HUES48 (cell line): Measurements from ENCODE around the gene IL36RN.

Experiments
- H3K27ac ChIP-seq: one replicate; pipeline ENCODE4 v1.7.0; 2013; ENCODE audit warnings: low read depth, low read length, inconsistent platforms
- H3K27me3 ChIP-seq: 2 replicates; pipeline ENCODE4 v1.6.1; 2013; ENCODE audit warnings: mild to moderate bottlenecking, low read length; ENCODE audit not compliant: control insufficient read depth, insufficient read depth
- H3K36me3 ChIP-seq: 2 replicates; pipeline ENCODE4 v1.6.1; 2013; ENCODE audit warnings: low read length; ENCODE audit not compliant: control insufficient read depth, insufficient read depth
- H3K4me1 ChIP-seq: 2 replicates; pipeline ENCODE4 v1.6.1; 2013; ENCODE audit warnings: mild to moderate bottlenecking, low read length; ENCODE audit not compliant: control insufficient read depth, insufficient read depth
- H3K4me3 ChIP-seq: 2 replicates; pipeline ENCODE4 v1.5.1; 2013; ENCODE audit warnings: mild to moderate bottlenecking, low read depth, low read length
- H3K9ac ChIP-seq: 2 replicates; pipeline ENCODE4 v1.6.1; 2013; ENCODE audit warnings: mild to moderate bottlenecking, low read depth, low read length, moderate library complexity
- H3K9me3 ChIP-seq: 2 replicates; pipeline ENCODE4 v1.6.1; 2013; ENCODE audit warnings: low read length; ENCODE audit not compliant: control insufficient read depth, insufficient read depth

The IL36RN gene

GRCh38 chr2:113102133-113102532, 43.1 kb downstream of the IL36RN start:
- H3K36me3 ChIP-seq, result no peaks in the 10 kb centered on the region
- no peaks in the 10 kb centered on the region for H3K27me3 ChIP-seq
- no peaks in the 10 kb centered on the region for H3K4me1 ChIP-seq
- H3K27ac ChIP-seq, result no peak overlapping the region
- peaks cover 15% of the 10 kb centered on the region for H3K9me3 ChIP-seq
- H3K9ac ChIP-seq, result no peak overlapping the region
- H3K4me3 ChIP-seq, result no peak overlapping the region

GRCh38 chr2:113103277-113103676, 44.3 kb downstream of the IL36RN start:
- Histone ChIP-seq H3K27me3 (no peaks in the 10 kb centered on the region), H3K4me1 (no peaks in the 10 kb centered on the region)

GRCh38 chr2:113104054-113104611, 45.1 kb downstream of the IL36RN start:
- H3K9ac ChIP-seq, result no peak overlapping the region
- H3K36me3 ChIP-seq, result no peaks in the 10 kb centered on the region
- no peaks in the 10 kb centered on the region for H3K27me3 ChIP-seq
- peaks cover 4% of the 10 kb centered on the region for H3K9me3 ChIP-seq
- no peak overlapping the region for H3K27ac ChIP-seq
- no peak overlapping the region for H3K4me3 ChIP-seq
- no peaks in the 10 kb centered on the region for H3K4me1 ChIP-seq

More at GRCh38 chr2:113103277-113103676, 44.3 kb downstream of the IL36RN start:
- Histone ChIP-seq H3K27ac (no peak overlapping the region), H3K9ac (no peak overlapping the region), H3K4me3 (no peak overlapping the region), H3K9me3 (peaks cover 7% of the 10 kb centered on the region), H3K36me3 (no peaks in the 10 kb centered on the region)

GRCh38 chr2:113105047-113105785, 46.2 kb downstream of the IL36RN start:
- Histone ChIP-seq H3K27ac (no peak overlapping the region), H3K4me3 (no peak overlapping the region), H3K4me1 (no peaks in the 10 kb centered on the region), H3K9me3 (no peaks in the 10 kb centered on the region), H3K27me3 (no peaks in the 10 kb centered on the region), H3K9ac (no peak overlapping the region), H3K36me3 (no peaks in the 10 kb centered on the region)

GRCh38 chr2:113111121-113111520, 52.1 kb downstream of the IL36RN start:
- Histone ChIP-seq H3K27ac (no peak overlapping the region), H3K9ac (no peak overlapping the region), H3K27me3 (no peaks in the 10 kb centered on the region), H3K36me3 (no peaks in the 10 kb centered on the region), H3K4me3 (no peak overlapping the region), H3K4me1 (peaks cover 8% of the 10 kb centered on the region), H3K9me3 (no peaks in the 10 kb centered on the region)

- H3K9ac ChIP-seq, result no peak overlapping the region
Observed at GRCh38 chr2:113111823-113112287, 52.9 kb downstream of the IL36RN start.

GRCh38 chr2:113112441-113112840, 53.4 kb downstream of the IL36RN start:
- Histone ChIP-seq H3K27ac (no peak overlapping the region), H3K27me3 (no peaks in the 10 kb centered on the region), H3K4me3 (no peak overlapping the region), H3K9me3 (no peaks in the 10 kb centered on the region), H3K36me3 (no peaks in the 10 kb centered on the region), H3K9ac (no peak overlapping the region), H3K4me1 (peaks cover 8% of the 10 kb centered on the region)

More at GRCh38 chr2:113111823-113112287, 52.9 kb downstream of the IL36RN start:
- Histone ChIP-seq H3K4me3 (no peak overlapping the region), H3K36me3 (no peaks in the 10 kb centered on the region), H3K9me3 (no peaks in the 10 kb centered on the region), H3K4me1 (peaks cover 8% of the 10 kb centered on the region), H3K27me3 (no peaks in the 10 kb centered on the region), H3K27ac (no peak overlapping the region)

- H3K9me3 ChIP-seq, result no peaks in the 10 kb centered on the region
- H3K9ac ChIP-seq, result no peak overlapping the region
- H3K27ac ChIP-seq, result no peak overlapping the region
- no peaks in the 10 kb centered on the region for H3K27me3 ChIP-seq
- no peak overlapping the region for H3K4me3 ChIP-seq
- no peaks in the 10 kb centered on the region for H3K36me3 ChIP-seq
- H3K4me1 ChIP-seq, result peaks cover 8% of the 10 kb centered on the region
Observed at GRCh38 chr2:113112871-113113270, 53.9 kb downstream of the IL36RN start.

GRCh38 chr2:113113807-113114206, 54.8 kb downstream of the IL36RN start:
- Histone ChIP-seq H3K4me1 (peaks cover 8% of the 10 kb centered on the region), H3K27me3 (no peaks in the 10 kb centered on the region), H3K9ac (no peak overlapping the region), H3K4me3 (no peak overlapping the region), H3K36me3 (no peaks in the 10 kb centered on the region), H3K27ac (no peak overlapping the region), H3K9me3 (no peaks in the 10 kb centered on the region)
